HepG2 (cell line): ENCODE measurements around the gene RPS19. TPM values are rescaled to one million over a fixed set of nuclear protein-coding genes. Genes with fewer than 3 reads are reported as not detected.

ENCODE experiments used
- FOXA1 ChIP-seq, 2 experiments: fragments of 450-650 bp in 1 of 2; sonication (generic) in 1 of 2; formaldehyde crosslinking in 1 of 2; IDR thresholded peaks; 2 replicates each; pipeline versions ENCODE4 v1.4.0 to v1.6.1; 2016 to 2020; ENCODE audit warnings: missing genetic modification reagents in 1 of 2
- ISL2 ChIP-seq: sonication (generic); formaldehyde crosslinking; IDR thresholded peaks from 2 replicates; pipeline ENCODE4 v1.5.0; 2020; ENCODE audit warnings: missing genetic modification reagents
- MAFG ChIP-seq: sonication (generic); formaldehyde crosslinking; IDR thresholded peaks from 2 replicates; pipeline ENCODE4 v1.5.1; 2020; ENCODE audit warnings: mild to moderate bottlenecking, missing genetic modification reagents
- MZF1 ChIP-seq: sonication (generic); formaldehyde crosslinking; IDR thresholded peaks from 2 replicates; pipeline ENCODE4 v1.8.1; 2023; ENCODE audit warnings: mild to moderate bottlenecking, missing genetic modification reagents, borderline replicate concordance
- NFATC3 ChIP-seq: sonication (generic); formaldehyde crosslinking; IDR thresholded peaks from 2 replicates; pipeline ENCODE4 v1.5.1; 2020; ENCODE audit warnings: mild to moderate bottlenecking, missing genetic modification reagents
- NFYC ChIP-seq: IDR thresholded peaks from 2 replicates; pipeline ENCODE4 v1.6.1; 2016; ENCODE audit warnings: missing genetic modification reagents, missing compliant biosample characterization
- PHF8 ChIP-seq: sonication (generic); formaldehyde crosslinking; IDR thresholded peaks from 2 replicates; pipeline ENCODE4 v1.5.0; 2020; ENCODE audit warnings: missing genetic modification reagents
- RBFOX2 ChIP-seq: fragments of 200-400 bp; formaldehyde crosslinking; IDR thresholded peaks from 2 replicates; pipeline ENCODE4 v1.6.1; 2017; ENCODE audit warnings: low read depth, mild to moderate bottlenecking, low read length
- ZMYM2 ChIP-seq: sonication (generic); formaldehyde crosslinking; IDR thresholded peaks from 2 replicates; pipeline ENCODE4 v1.8.0; 2022; ENCODE audit warnings: mild to moderate bottlenecking, missing genetic modification reagents
- ZNF234 ChIP-seq: sonication (generic); formaldehyde crosslinking; conservative IDR thresholded peaks from 2 replicates; pipeline ENCODE4 v1.5.1; 2020; ENCODE audit warnings: mild to moderate bottlenecking, missing genetic modification reagents
- ZNF558 ChIP-seq: sonication (generic); formaldehyde crosslinking; IDR thresholded peaks from 2 replicates; pipeline ENCODE4 v1.9.0; 2022; ENCODE audit warnings: mild to moderate bottlenecking, missing genetic modification reagents, borderline replicate concordance
- ZNF709 ChIP-seq: sonication (generic); formaldehyde crosslinking; IDR thresholded peaks from 2 replicates; pipeline ENCODE4 v1.5.0; 2020; ENCODE audit warnings: mild to moderate bottlenecking, missing genetic modification reagents
- ZNF782 ChIP-seq: sonication (generic); formaldehyde crosslinking; IDR thresholded peaks from 2 replicates; pipeline ENCODE4 v1.4.0; 2020; ENCODE audit warnings: missing genetic modification reagents, mild to moderate bottlenecking, borderline replicate concordance
- ZNF792 ChIP-seq: IDR thresholded peaks from 2 replicates; pipeline ENCODE4 v1.6.1; 2016
- ZNF878 ChIP-seq: sonication (generic); formaldehyde crosslinking; IDR thresholded peaks from 2 replicates; pipeline ENCODE4 v1.8.1; 2023; ENCODE audit warnings: mild to moderate bottlenecking, missing genetic modification reagents, moderate library complexity
- polyA plus RNA-seq, 8 experiments: library from polyadenylated mRNA; depleted of rRNA in 3 of 8; stranded (reverse) in 7 of 8; unstranded in 1 of 8; fragments of >200 nt; fragmentation: Illumina TruSeq in 4 of 8; extraction: Trizol in 4 of 8; gene quantifications; 2 replicates each; pipeline versions ENCODE4 v1.2.1 to v1.2.3, GENCODE V29; 2011 to 2016; ENCODE audit warnings: low read depth in 4 of 8, missing spikeins in 1 of 8, mixed read lengths in 1 of 8; ENCODE audit not compliant: insufficient read depth in 1 of 8
- total RNA-seq, 5 experiments: library from RNA; depleted of rRNA; stranded (reverse); fragments of >200 nt; fragmentation: Illumina TruSeq; extraction: Trizol; gene quantifications; 2 replicates each; pipeline ENCODE4 v1.2.3, GENCODE V29; 2016; ENCODE audit warnings: low read depth in 1 of 5
- TF ChIP-seq, protein P1 (sequence below): sonication (generic); formaldehyde crosslinking; IDR thresholded peaks from 2 replicates; pipeline ENCODE4 v1.4.0; 2020; ENCODE audit warnings: missing genetic modification reagents
- TF ChIP-seq, protein P2 (sequence below): IDR thresholded peaks from 2 replicates; pipeline ENCODE4 v1.6.1; 2016; ENCODE audit warnings: mild to moderate bottlenecking, missing biosample characterization, missing genetic modification reagents
- TF ChIP-seq, protein P3 (sequence below): sonication (generic); formaldehyde crosslinking; IDR thresholded peaks from 2 replicates; pipeline ENCODE4 v1.4.0; 2020; ENCODE audit warnings: mild to moderate bottlenecking, missing genetic modification reagents
- TF ChIP-seq, protein P4 (sequence below): sonication (generic); formaldehyde crosslinking; IDR thresholded peaks from 2 replicates; pipeline ENCODE4 v1.4.0; 2020; ENCODE audit warnings: mild to moderate bottlenecking, missing genetic modification reagents
- TF ChIP-seq, protein P5 (sequence below): IDR thresholded peaks from 2 replicates; pipeline ENCODE4 v1.6.1; 2016
- TF ChIP-seq, protein P6 (sequence below): sonication (generic); formaldehyde crosslinking; IDR thresholded peaks from 2 replicates; pipeline ENCODE4 v1.5.0; 2020; ENCODE audit warnings: missing genetic modification reagents

The RPS19 gene
- total and polyA plus RNA-seq, 2 of the 13 experiments (the other 11 are each of a cell fraction or from before 2014, with no cell fraction given) = 1,983 to 4,758 TPM

DNA sequence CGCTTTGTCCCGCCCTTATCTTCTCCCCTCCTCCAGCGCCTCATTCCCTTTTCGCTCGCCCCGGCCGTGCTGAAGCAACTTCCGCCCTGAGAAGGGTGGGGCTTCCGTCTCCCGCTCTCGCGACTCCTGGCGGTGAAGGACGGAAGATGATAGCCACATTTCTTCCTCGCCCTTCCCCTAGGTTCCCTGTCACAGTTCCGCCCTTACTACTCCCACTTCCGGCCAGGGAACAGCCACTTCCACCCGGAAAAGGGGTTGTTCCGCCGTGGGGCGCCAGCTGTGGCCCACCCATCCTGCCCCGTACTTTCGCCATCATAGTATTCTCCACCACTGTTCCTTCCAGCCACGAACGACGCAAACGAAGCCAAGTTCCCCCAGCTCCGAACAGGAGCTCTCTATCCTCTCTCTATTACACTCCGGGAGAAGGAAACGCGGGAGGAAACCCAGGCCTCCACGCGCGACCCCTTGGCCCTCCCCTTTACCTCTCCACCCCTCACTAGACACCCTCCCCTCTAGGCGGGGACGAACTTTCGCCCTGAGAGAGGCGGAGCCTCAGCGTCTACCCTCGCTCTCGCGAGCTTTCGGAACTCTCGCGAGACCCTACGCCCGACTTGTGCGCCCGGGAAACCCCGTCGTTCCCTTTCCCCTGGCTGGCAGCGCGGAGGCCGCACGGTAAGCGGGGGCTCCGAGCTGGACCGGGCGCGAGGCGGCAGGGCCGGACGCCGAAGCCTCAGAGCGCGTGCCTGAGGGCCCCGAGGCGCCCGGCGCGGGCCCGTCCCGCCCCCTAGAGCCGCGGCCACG lies at the start of gene RPS19 (continued):
- TF ChIP-seq, protein P1, sequence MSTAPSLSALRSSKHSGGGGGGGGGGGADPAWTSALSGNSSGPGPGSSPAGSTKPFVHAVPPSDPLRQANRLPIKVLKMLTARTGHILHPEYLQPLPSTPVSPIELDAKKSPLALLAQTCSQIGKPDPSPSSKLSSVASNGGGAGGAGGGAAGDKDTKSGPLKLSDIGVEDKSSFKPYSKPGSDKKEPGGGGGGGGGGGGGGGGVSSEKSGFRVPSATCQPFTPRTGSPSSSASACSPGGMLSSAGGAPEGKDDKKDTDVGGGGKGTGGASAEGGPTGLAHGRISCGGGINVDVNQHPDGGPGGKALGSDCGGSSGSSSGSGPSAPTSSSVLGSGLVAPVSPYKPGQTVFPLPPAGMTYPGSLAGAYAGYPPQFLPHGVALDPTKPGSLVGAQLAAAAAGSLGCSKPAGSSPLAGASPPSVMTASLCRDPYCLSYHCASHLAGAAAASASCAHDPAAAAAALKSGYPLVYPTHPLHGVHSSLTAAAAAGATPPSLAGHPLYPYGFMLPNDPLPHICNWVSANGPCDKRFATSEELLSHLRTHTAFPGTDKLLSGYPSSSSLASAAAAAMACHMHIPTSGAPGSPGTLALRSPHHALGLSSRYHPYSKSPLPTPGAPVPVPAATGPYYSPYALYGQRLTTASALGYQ = no peak
- TF ChIP-seq, protein P2, sequence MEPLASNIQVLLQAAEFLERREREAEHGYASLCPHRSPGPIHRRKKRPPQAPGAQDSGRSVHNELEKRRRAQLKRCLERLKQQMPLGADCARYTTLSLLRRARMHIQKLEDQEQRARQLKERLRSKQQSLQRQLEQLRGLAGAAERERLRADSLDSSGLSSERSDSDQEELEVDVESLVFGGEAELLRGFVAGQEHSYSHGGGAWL (CRISPR knock-in tag) = 0 out of 2 replicates have a peak, but pooled peaks have one; percentile 33
- peak; percentile 81; the same call in 1 of the 2 replicates for TF ChIP-seq ZMYM2 (CRISPR knock-in tag)
- TF ChIP-seq NFYC (CRISPR knock-in tag) = peak; percentile 61
- TF ChIP-seq MZF1 = no peak
- TF ChIP-seq RBFOX2 = peak; percentile 100
- TF ChIP-seq MAFG (CRISPR knock-in tag) = no peak
- TF ChIP-seq, protein P3, sequence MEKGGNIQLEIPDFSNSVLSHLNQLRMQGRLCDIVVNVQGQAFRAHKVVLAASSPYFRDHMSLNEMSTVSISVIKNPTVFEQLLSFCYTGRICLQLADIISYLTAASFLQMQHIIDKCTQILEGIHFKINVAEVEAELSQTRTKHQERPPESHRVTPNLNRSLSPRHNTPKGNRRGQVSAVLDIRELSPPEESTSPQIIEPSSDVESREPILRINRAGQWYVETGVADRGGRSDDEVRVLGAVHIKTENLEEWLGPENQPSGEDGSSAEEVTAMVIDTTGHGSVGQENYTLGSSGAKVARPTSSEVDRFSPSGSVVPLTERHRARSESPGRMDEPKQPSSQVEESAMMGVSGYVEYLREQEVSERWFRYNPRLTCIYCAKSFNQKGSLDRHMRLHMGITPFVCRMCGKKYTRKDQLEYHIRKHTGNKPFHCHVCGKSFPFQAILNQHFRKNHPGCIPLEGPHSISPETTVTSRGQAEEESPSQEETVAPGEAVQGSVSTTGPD = no peak
- no peak for TF ChIP-seq ZNF782 (CRISPR knock-in tag)
- TF ChIP-seq ZNF558 (CRISPR knock-in tag) = 0 out of 2 replicates have a peak, but pooled peaks have one; percentile 83
- TF ChIP-seq ZNF878 (CRISPR knock-in tag) = 0 out of 2 replicates have a peak, but pooled peaks have one; percentile 56
- TF ChIP-seq, protein P4, sequence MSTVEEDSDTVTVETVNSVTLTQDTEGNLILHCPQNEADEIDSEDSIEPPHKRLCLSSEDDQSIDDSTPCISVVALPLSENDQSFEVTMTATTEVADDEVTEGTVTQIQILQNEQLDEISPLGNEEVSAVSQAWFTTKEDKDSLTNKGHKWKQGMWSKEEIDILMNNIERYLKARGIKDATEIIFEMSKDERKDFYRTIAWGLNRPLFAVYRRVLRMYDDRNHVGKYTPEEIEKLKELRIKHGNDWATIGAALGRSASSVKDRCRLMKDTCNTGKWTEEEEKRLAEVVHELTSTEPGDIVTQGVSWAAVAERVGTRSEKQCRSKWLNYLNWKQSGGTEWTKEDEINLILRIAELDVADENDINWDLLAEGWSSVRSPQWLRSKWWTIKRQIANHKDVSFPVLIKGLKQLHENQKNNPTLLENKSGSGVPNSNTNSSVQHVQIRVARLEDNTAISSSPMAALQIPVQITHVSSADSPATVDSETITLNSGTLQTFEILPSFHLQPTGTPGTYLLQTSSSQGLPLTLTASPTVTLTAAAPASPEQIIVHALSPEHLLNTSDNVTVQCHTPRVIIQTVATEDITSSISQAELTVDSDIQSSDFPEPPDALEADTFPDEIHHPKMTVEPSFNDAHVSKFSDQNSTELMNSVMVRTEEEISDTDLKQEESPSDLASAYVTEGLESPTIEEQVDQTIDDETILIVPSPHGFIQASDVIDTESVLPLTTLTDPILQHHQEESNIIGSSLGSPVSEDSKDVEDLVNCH = no peak
- TF ChIP-seq, protein P5, sequence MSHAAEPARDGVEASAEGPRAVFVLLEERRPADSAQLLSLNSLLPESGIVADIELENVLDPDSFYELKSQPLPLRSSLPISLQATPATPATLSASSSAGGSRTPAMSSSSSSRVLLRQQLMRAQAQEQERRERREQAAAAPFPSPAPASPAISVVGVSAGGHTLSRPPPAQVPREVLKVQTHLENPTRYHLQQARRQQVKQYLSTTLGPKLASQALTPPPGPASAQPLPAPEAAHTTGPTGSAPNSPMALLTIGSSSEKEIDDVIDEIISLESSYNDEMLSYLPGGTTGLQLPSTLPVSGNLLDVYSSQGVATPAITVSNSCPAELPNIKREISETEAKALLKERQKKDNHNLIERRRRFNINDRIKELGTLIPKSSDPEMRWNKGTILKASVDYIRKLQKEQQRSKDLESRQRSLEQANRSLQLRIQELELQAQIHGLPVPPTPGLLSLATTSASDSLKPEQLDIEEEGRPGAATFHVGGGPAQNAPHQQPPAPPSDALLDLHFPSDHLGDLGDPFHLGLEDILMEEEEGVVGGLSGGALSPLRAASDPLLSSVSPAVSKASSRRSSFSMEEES (CRISPR knock-in tag) = no peak; the same call in 1 of the 2 replicates
- TF ChIP-seq ISL2 (CRISPR knock-in tag) = peak; percentile 29; the same call in 1 of the 2 replicates
- TF ChIP-seq PHF8 (CRISPR knock-in tag) = peak; percentile 89
- TF ChIP-seq FOXA1 (IDR thresholded peaks at IDR 0.05) = no peak
- TF ChIP-seq FOXA1 (CRISPR knock-in tag; IDR thresholded peaks at IDR 0.05) = no peak
- TF ChIP-seq, protein P6, sequence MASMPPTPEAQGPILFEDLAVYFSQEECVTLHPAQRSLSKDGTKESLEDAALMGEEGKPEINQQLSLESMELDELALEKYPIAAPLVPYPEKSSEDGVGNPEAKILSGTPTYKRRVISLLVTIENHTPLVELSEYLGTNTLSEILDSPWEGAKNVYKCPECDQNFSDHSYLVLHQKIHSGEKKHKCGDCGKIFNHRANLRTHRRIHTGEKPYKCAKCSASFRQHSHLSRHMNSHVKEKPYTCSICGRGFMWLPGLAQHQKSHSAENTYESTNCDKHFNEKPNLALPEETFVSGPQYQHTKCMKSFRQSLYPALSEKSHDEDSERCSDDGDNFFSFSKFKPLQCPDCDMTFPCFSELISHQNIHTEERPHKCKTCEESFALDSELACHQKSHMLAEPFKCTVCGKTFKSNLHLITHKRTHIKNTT (CRISPR knock-in tag) = no peak
- TF ChIP-seq ZNF709 (CRISPR knock-in tag) = peak; percentile 83
- TF ChIP-seq ZNF234 (CRISPR knock-in tag) = no peak
- TF ChIP-seq ZNF792 (CRISPR knock-in tag) = peak; percentile 73; the same call in 1 of the 2 replicates
- TF ChIP-seq NFATC3 (CRISPR knock-in tag) = no peak
